IMR-90 (cell line): Measurements from ENCODE around the gene MAN2A2. TPM values are rescaled to one million over a fixed set of nuclear protein-coding genes. Genes with fewer than 3 reads are reported as not detected.

Experiments used
- ATAC-seq: fragments of 200-7000 bp; cut with Tn5 transposase; 2 replicates; pipeline ENCODE4 v1.9.1; 2020; ENCODE audit warnings: low read depth, mild to moderate bottlenecking, moderate library complexity
- BruUV-seq: library from RNA; stranded (reverse); fragments of 400-500 nt; replicated peaks from 2 replicates; lab custom pipeline; 2021; lab: Mats Ljungman, UMichigan
- CTCF ChIA-PET: fragments of 300-600 bp; formaldehyde crosslinking; extraction: SDS; loops from one replicate; lab custom pipeline; 2021; ENCODE audit warnings: antibody characterized with exemption; lab: Yijun Ruan, JAX
- POLR2A ChIA-PET: fragments of 300-600 bp; sonication (Branson Sonifier 250); formaldehyde crosslinking; loops from one replicate; lab custom pipeline; 2022; ENCODE audit warnings: antibody characterized with exemption; ENCODE audit not compliant: unreplicated experiment; lab: Charles Lee
- DNase-seq: peaks from one replicate; pipeline ENCODE4 v3.0.0; 2013
- H2AFZ ChIP-seq: replicated peaks from 2 replicates; pipeline ENCODE3; 2013; ENCODE audit warnings: low read length, mild to moderate bottlenecking; ENCODE audit not compliant: poor library complexity
- H2AK5ac ChIP-seq: 2 replicates; pipeline ENCODE4 v1.6.1; 2013; ENCODE audit warnings: low read depth, low read length, inconsistent platforms
- H2AK9ac ChIP-seq: replicated peaks from 2 replicates; pipeline ENCODE3; 2013; ENCODE audit warnings: mild to moderate bottlenecking, low read depth, low read length, moderate library complexity; ENCODE audit not compliant: poor library complexity
- H2BK120ac ChIP-seq: 2 replicates; pipeline ENCODE4 v1.6.1; 2013; ENCODE audit warnings: low read depth, low read length, inconsistent platforms
- H2BK15ac ChIP-seq: 3 replicates; pipeline ENCODE4 v1.6.1; 2013; ENCODE audit warnings: low read depth, low read length, inconsistent platforms
- H2BK20ac ChIP-seq: 2 replicates; pipeline ENCODE4 v1.6.1; 2013; ENCODE audit warnings: low read depth, mild to moderate bottlenecking, inconsistent platforms, low read length, moderate library complexity
- H2BK5ac ChIP-seq: 2 replicates; pipeline ENCODE4 v1.6.1; 2013; ENCODE audit warnings: mild to moderate bottlenecking, low read depth, low read length, inconsistent platforms; ENCODE audit not compliant: poor library complexity, severe bottlenecking
- H3K14ac ChIP-seq: replicated peaks from 2 replicates; pipeline ENCODE4 v1.6.1; 2013; ENCODE audit warnings: low read depth, low read length, inconsistent platforms
- H3K18ac ChIP-seq: 2 replicates; pipeline ENCODE4 v1.6.1; 2013; ENCODE audit warnings: low read depth, low read length, control low read depth
- H3K23ac ChIP-seq: 2 replicates; pipeline ENCODE4 v1.6.1; 2013; ENCODE audit warnings: low read depth, low read length, inconsistent platforms
- H3K27ac ChIP-seq: 2 replicates; pipeline ENCODE4 v1.5.1; 2013; ENCODE audit warnings: mild to moderate bottlenecking, control low read depth, low read length; ENCODE audit not compliant: insufficient read depth
- H3K27me3 ChIP-seq: 2 replicates; pipeline ENCODE4 v1.6.1; 2013; ENCODE audit warnings: low read length; ENCODE audit not compliant: control insufficient read depth, insufficient read depth
- H3K36me3 ChIP-seq: 2 replicates; pipeline ENCODE4 v1.6.1; 2013; ENCODE audit warnings: low read length, mixed read lengths; ENCODE audit not compliant: control insufficient read depth, insufficient read depth
- H3K4ac ChIP-seq: 2 replicates; pipeline ENCODE4 v1.6.1; 2013; ENCODE audit warnings: low read depth, low read length, inconsistent platforms
- H3K4me1 ChIP-seq: 2 replicates; pipeline ENCODE4 v1.6.1; 2013; ENCODE audit warnings: low read length, mixed read lengths; ENCODE audit not compliant: control insufficient read depth, insufficient read depth
- H3K4me2 ChIP-seq: 2 replicates; pipeline ENCODE4 v1.6.1; 2013; ENCODE audit warnings: low read depth, mild to moderate bottlenecking, control low read depth, low read length, moderate library complexity
- H3K4me3 ChIP-seq: 2 replicates; pipeline ENCODE4 v1.5.1; 2013; ENCODE audit warnings: low read depth, mild to moderate bottlenecking, control low read depth, low read length, moderate library complexity; ENCODE audit not compliant: insufficient read depth
- H3K56ac ChIP-seq: 2 replicates; pipeline ENCODE4 v1.6.1; 2013; ENCODE audit warnings: low read length, inconsistent platforms; ENCODE audit not compliant: insufficient read depth; ENCODE audit errors: extremely low read depth
- H3K79me1 ChIP-seq, 2 experiments: 2 replicates each; pipeline ENCODE4 v1.6.1; 2013; ENCODE audit warnings: low read length in 2 of 2, inconsistent platforms in 1 of 2, low read depth in 1 of 2
- H3K9ac ChIP-seq: 2 replicates; pipeline ENCODE4 v1.6.1; 2013; ENCODE audit warnings: low read depth, low read length, control low read depth
- H3K9me1 ChIP-seq: 2 replicates; pipeline ENCODE4 v1.6.1; 2013; ENCODE audit warnings: low read length, inconsistent platforms; ENCODE audit not compliant: insufficient read depth
- H3K9me3 ChIP-seq: 2 replicates; pipeline ENCODE4 v1.6.1; 2013; ENCODE audit warnings: low read length; ENCODE audit not compliant: control insufficient read depth, insufficient read depth
- H4K20me1 ChIP-seq: 2 replicates; pipeline ENCODE4 v1.6.1; 2013; ENCODE audit warnings: low read length, inconsistent platforms; ENCODE audit not compliant: insufficient read depth
- H4K5ac ChIP-seq: 2 replicates; pipeline ENCODE4 v1.6.1; 2013; ENCODE audit warnings: mild to moderate bottlenecking, low read depth, low read length, control low read depth
- H4K8ac ChIP-seq, 2 experiments: 2 replicates each; pipeline ENCODE4 v1.6.1; 2013; ENCODE audit warnings: low read depth in 2 of 2, low read length in 2 of 2, control low read depth in 1 of 2, inconsistent platforms in 1 of 2
- H4K91ac ChIP-seq: 2 replicates; pipeline ENCODE4 v1.6.1; 2013; ENCODE audit warnings: low read depth, low read length, inconsistent platforms; ENCODE audit not compliant: insufficient read depth
- CEBPB ChIP-seq: IDR thresholded peaks from 2 replicates; pipeline ENCODE4 v1.6.1; 2012; ENCODE audit warnings: low read depth, low read length, improper control_type of control experiment
- CHD1 ChIP-seq: IDR thresholded peaks from 2 replicates; pipeline ENCODE4 v1.6.1; 2012; ENCODE audit warnings: low read depth, low read length, improper control_type of control experiment
- CTCF ChIP-seq: conservative IDR thresholded peaks from 2 replicates; pipeline ENCODE4 v1.5.1; 2012; ENCODE audit warnings: mild to moderate bottlenecking, low read depth, low read length, improper control_type of control experiment
- MAFK ChIP-seq: IDR thresholded peaks from 2 replicates; pipeline ENCODE4 v1.6.1; 2012; ENCODE audit warnings: low read depth, low read length, improper control_type of control experiment
- MAZ ChIP-seq: IDR thresholded peaks from 2 replicates; pipeline ENCODE4 v1.6.1; 2012; ENCODE audit warnings: low read depth, mild to moderate bottlenecking, low read length, improper control_type of control experiment, moderate library complexity, borderline replicate concordance
- POLR2A ChIP-seq: IDR thresholded peaks from 2 replicates; pipeline ENCODE4 v1.6.1; 2012; ENCODE audit warnings: mild to moderate bottlenecking, low read depth, low read length
- RCOR1 ChIP-seq: IDR thresholded peaks from 2 replicates; pipeline ENCODE4 v1.6.1; 2012; ENCODE audit warnings: mild to moderate bottlenecking, low read length, improper control_type of control experiment; ENCODE audit not compliant: insufficient replicate concordance
- RFX5 ChIP-seq: IDR thresholded peaks from 2 replicates; pipeline ENCODE4 v1.8.0; 2012; ENCODE audit warnings: low read depth, mild to moderate bottlenecking, low read length, moderate library complexity
- SMC3 ChIP-seq: fragments of 150-350 bp; IDR thresholded peaks from 2 replicates; pipeline ENCODE4 v1.6.1; 2016; ENCODE audit warnings: low read depth, mild to moderate bottlenecking, antibody characterized with exemption, low read length, moderate library complexity
- USF2 ChIP-seq: fragments of 150-350 bp; IDR thresholded peaks from 2 replicates; pipeline ENCODE4 v1.6.1; 2017; ENCODE audit warnings: mild to moderate bottlenecking, antibody characterized with exemption, low read length, low read depth
- WGBS, 2 experiments: methylation state at CpG; one replicate each; pipeline versions ENCODE4 v1.1.5 to v1.1.7; 2013; ENCODE audit warnings: missing lambda C conversion rate in 2 of 2; ENCODE audit not compliant: insufficient read length in 1 of 2; ENCODE audit errors: extremely low coverage in 2 of 2; 5-methylcytosine and 5-hydroxymethylcytosine counted together
- dilution Hi-C: fragments of 300-500 bp; cut with HindIII; formaldehyde crosslinking; loops from one replicate; pipeline ENCODE4 v1.14.3; 2018; ENCODE audit warnings: low sequenced_read_pairs; ENCODE audit not compliant: unreplicated experiment
- in situ Hi-C: fragments of 300-500 bp; cut with MboI; formaldehyde crosslinking; loops from 3 replicates; pipeline ENCODE4 v1.14.3; 2019; ENCODE audit warnings: low sequenced_read_pairs, inconsistent platforms, mixed read lengths
- intact Hi-C: fragments of 100-400 bp; cut with micrococcal nuclease; formaldehyde crosslinking; loops from 2 replicates; pipeline ENCODE4 v1.10.0; 2022
- polyA plus RNA-seq, 3 experiments: library from polyadenylated mRNA; depleted of rRNA; stranded (reverse); fragments of >200 nt; gene quantifications; 2 replicates each; pipeline ENCODE4 v1.2.3, GENCODE V29; 2012; ENCODE audit warnings: low replicate concordance in 1 of 3
- total RNA-seq: library from RNA; depleted of rRNA; stranded (reverse); fragments of >200 nt; gene quantifications from 2 replicates; pipeline ENCODE4 v1.2.3, GENCODE V29; 2012

The MAN2A2 gene
- total and polyA plus RNA-seq, 2 of the 4 experiments (the other 2 are of a cell fraction), result 3.4 to 52.5 TPM

GRCh38 chr15:90911302-90911623 lies 8.2 kb downstream of the MAN2A2 start:
- 93% methylated on average over 2 of the region's 19 CpGs; no CpG with 5 or more reads in 1 of the 2 experiments for WGBS, 2 experiments
- no TSS peak for BruUV-seq

More at GRCh38 chr15:90911302-90911623, 8.2 kb downstream of the MAN2A2 start:
- Histone ChIP-seq H2BK20ac (no peak overlapping the region), H2AK9ac (no peak overlapping the region), H4K91ac (no peak overlapping the region), H3K4me2 (no peak overlapping the region), H3K23ac (no peak overlapping the region), H3K4ac (no peak overlapping the region), H3K9ac (no peak overlapping the region), H3K4me1 (peaks cover 7% of the 10 kb centered on the region; the same call in 1 of the 2 replicates), H4K20me1 (no peaks in the 10 kb centered on the region), H2BK15ac (no peak overlapping the region), H2AK5ac (no peak overlapping the region), H4K5ac (no peak overlapping the region), H3K9me1 (peaks cover 3% of the 10 kb centered on the region; the same call in 1 of the 2 replicates), H2BK120ac (no peak overlapping the region), H3K56ac (no peak overlapping the region), H2AFZ (no peak overlapping the region), H4K8ac (no peak overlapping the region), H3K79me1 (no peaks in the 10 kb centered on the region), H3K18ac (no peak overlapping the region), H3K4me3 (no peak overlapping the region), H3K9me3 (no peaks in the 10 kb centered on the region), H3K14ac (no peak overlapping the region), H2BK5ac (no peak overlapping the region), H3K36me3 (peaks cover 49% of the 10 kb centered on the region), H3K27me3 (no peaks in the 10 kb centered on the region), H3K27ac (no peak overlapping the region)
- intact Hi-C loops, result no loop called here
- DNase-seq, result no peak
- CTCF ChIA-PET, result no interaction called here
- dilution Hi-C loops, result no loop called here
- POLR2A ChIA-PET, result no interaction called here
- TF ChIP-seq CTCF, result no peak
- TF ChIP-seq USF2, result no peak
- TF ChIP-seq POLR2A, result no peak
- no peak for TF ChIP-seq RCOR1
- TF ChIP-seq CHD1, result no peak
- TF ChIP-seq CEBPB, result no peak
- TF ChIP-seq MAFK, result no peak
- TF ChIP-seq MAZ, result no peak
- TF ChIP-seq SMC3, result no peak
- TF ChIP-seq RFX5, result no peak
- in situ Hi-C loops, result no loop called here
- ATAC-seq, result no peak
